ENCODE data around the gene GAB4.

GRCh38 chr22:16970446-16970845 lies 37.6 kb downstream of the GAB4 start:
- TF ChIP-seq EZH2 (IDR thresholded peaks at IDR 0.05; ENCODE audit: borderline replicate concordance, low read depth, low read length, severe bottlenecking) (no peak), MYC (IDR thresholded peaks at IDR 0.05; ENCODE audit: low read depth, low read length) (no peak), CTCF (IDR thresholded peaks at IDR 0.05; ENCODE audit: extremely low read depth in 1 of 2, insufficient read depth in 1 of 2, low read depth in 1 of 2, low read length in 2 of 2) (no peak), GATA2 (IDR thresholded peaks at IDR 0.05; ENCODE audit: insufficient read depth, insufficient read length, low read depth, low read length) (no peak), POLR2AphosphoS5 (IDR thresholded peaks at IDR 0.05; ENCODE audit: insufficient read depth, low read depth, low read length) (no peak), JUN (IDR thresholded peaks at IDR 0.05; ENCODE audit: borderline replicate concordance, insufficient read depth, insufficient read length, low read depth) (no peak), FOS (IDR thresholded peaks at IDR 0.05; ENCODE audit: borderline replicate concordance, insufficient read depth, low read length) (no peak)
